Lower leg skin (tissue), 3 donors: ENCODE measurements around the gene INTS13.

ENCODE experiments used
- POLR2A ChIP-seq, 2 donors: fragments of 450-650 bp; IDR thresholded peaks; one replicate each; pipeline ENCODE4 v1.6.1; 2016 to 2017; ENCODE audit warnings: antibody characterized with exemption in 2 of 2, mild to moderate bottlenecking in 1 of 2, moderate library complexity in 1 of 2
- TF ChIP-seq, protein P1 (sequence below), 3 donors: fragments of 450-650 bp; IDR thresholded peaks; one replicate each; pipeline ENCODE4 v1.5.1; 2016; ENCODE audit warnings: antibody characterized with exemption in 3 of 3, mild to moderate bottlenecking in 3 of 3, moderate library complexity in 2 of 3

DNA sequence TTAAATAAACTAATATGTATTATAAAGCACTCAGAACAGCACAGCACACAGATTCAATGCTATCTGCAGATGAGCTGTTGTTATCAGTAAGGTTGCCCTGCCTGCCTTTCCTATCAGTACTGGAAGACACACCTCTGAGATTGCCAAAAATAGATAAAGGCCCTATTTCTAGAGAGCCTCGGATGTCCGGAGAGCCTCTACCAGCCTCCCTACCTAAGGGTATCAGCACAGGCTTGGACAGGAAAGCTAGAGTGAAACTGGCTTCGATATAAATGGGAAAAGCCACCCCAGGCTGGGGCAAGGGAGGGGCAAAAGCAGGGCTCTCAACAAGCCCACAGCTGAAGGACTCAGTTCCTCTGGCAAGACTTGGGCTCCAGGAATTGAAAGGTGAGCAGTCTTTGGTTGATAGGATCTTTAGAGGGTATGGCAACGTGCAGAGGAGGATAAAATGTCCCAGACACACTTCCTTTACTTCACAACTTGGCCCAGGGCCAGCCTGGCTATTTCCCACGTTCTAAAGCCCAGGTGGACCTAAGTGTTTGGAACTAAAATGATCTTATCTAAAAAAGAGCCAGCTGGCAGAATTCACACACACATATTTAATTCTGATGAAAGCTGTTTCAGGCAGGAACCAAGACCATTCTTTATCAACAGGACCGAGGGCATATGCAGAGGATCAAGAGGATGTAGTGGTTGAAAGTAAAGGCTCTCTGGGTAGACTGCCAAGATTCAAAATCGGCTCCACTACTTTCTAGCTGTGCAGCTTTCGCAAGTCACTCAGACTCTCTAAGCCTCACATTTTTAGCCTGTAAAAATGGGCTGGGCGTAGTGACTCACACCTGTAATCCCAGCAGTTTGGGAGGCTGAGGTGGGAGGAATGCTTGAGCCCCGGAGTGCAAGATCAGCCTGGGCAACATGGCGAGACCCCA lies 67.0 kb downstream of the INTS13 start:
- TF ChIP-seq, protein P1, sequence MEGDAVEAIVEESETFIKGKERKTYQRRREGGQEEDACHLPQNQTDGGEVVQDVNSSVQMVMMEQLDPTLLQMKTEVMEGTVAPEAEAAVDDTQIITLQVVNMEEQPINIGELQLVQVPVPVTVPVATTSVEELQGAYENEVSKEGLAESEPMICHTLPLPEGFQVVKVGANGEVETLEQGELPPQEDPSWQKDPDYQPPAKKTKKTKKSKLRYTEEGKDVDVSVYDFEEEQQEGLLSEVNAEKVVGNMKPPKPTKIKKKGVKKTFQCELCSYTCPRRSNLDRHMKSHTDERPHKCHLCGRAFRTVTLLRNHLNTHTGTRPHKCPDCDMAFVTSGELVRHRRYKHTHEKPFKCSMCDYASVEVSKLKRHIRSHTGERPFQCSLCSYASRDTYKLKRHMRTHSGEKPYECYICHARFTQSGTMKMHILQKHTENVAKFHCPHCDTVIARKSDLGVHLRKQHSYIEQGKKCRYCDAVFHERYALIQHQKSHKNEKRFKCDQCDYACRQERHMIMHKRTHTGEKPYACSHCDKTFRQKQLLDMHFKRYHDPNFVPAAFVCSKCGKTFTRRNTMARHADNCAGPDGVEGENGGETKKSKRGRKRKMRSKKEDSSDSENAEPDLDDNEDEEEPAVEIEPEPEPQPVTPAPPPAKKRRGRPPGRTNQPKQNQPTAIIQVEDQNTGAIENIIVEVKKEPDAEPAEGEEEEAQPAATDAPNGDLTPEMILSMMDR (IDR thresholded peaks at IDR 0.05) = no peak
- TF ChIP-seq POLR2A (IDR thresholded peaks at IDR 0.05) = no peak
